NK-92 (cell line): ENCODE data around the gene C2CD3.

Experiments used
- DNase-seq: peaks from one replicate; lab custom pipeline; 2025; ENCODE audit not compliant: unreplicated experiment; lab: John Stamatoyannopoulos, UW

Gene C2CD3

DNA sequence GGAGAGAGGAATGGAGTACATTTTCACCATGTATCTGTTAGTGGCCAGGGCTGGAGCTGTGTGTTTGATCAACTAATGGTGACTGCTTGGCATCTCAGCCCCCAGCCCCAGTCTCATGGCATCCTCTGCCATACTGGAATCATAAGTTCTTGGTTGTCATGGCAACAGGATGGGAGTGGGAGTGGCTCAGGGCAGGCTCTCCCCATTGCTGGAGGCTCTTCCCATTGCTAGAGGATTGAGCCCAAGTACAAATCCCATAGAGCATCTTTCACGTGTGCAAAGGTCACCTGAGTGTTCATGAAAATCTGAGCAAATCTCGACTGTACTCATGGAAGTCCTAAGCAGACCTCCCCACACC is 205.1 kb downstream of the C2CD3 start:
- DNase-seq = no peak

DNA sequence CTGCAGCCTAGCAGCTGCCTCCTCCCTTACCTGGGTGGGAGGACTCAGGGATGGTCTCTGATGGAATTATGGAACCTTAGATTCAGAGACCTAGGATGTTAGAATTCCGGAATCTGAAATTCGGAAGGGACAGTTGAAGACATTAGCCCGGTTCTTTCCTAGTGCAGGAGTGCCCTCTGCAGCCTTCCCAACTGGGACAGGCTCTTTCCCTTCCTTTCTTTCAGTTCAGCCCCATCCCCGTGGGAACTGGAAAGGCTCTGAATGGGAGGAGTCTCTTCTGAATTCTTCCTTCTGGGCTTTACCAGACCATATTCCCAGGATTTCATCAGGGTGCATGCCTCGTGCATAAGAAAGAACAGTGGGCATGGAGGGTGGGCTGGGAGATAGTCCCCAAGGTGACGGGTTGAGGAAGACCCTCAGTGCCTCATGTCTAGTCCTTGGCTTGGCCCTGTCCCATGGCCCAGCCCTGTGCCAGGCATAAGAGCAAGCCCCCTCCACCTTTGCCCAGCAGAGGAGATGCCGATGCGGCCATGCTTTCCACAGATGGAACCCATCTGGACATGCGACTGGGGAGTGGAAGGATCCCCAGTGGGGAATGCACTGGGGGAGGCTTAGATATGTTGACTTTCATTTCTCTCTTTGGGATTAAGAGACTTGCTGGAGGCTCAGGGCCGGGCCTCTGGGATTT is 205.6 kb downstream of the C2CD3 start:
- no peak for DNase-seq

DNA sequence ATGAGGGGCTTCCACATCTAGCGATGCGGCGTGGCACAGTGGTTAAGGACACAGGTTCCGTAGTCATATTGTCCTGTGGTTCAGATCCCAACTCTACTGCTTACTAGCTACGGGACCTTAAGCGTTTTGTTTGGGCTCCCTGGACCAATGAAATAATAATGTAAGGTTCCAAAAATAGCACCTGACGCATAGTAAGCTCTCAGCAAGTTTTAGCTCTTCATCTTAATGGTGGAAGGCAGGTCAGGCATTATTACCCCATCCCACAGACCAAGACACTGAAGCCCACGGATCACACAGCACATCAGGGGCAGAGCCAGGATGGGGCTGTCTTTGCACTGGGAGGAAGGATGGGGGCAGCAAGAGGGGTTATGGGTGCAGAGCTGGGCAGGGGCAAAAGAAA is 206.9 kb downstream of the C2CD3 start:
- no peak for DNase-seq
